OCI-LY3 (cell line): ENCODE measurements around the gene DDX6.

ENCODE experiments used
- CTCF ChIP-seq: fragments of 200-600, 300-600 bp; sonication (generic); IDR thresholded peaks from 2 replicates; pipeline ENCODE4 v1.5.1; 2014; ENCODE audit warnings: antibody characterized with exemption, low read length, low read depth
- EZH2phosphoT487 ChIP-seq: fragments of 200-600 bp; shearing (Covaris generic); IDR thresholded peaks from 2 replicates; pipeline ENCODE4 v1.6.1; 2018; ENCODE audit warnings: antibody characterized with exemption, mixed run types, low read depth

GRCh38 chr11:118708296-118708695 is 82.7 kb downstream of the DDX6 start:
- no peak for TF ChIP-seq CTCF
- TF ChIP-seq EZH2phosphoT487, result no peak
